Activated CD4-positive, alpha-beta T cell treated with anti-CD3 and anti-CD28 coated beads, Interleukin-2, amount 50 U/mL, for 24 hours (primary cell): ENCODE results near the gene LDHD.
"Not testable (repeated sequence)": the region's sequence is repeated elsewhere in the genome, so short reads cannot be mapped to it uniquely, and the experiment has no call there.

ENCODE experiments used
- DNase-seq, 2 donors: peaks; one replicate each; pipeline ENCODE4 v3.0.0-alpha.2; 2020; ENCODE audit warnings: low read depth in 1 of 2, low spot score in 1 of 2

LDHD gene

GRCh38 chr16:75116081-75116910 lies at the start of gene LDHD:
LDHD (minus strand) TSS chr16:75116780; CDS start chr16:75116720, 60 bp downstream.
- no peak for DNase-seq

GRCh38 chr16:75160386-75160785 lies 43.8 kb upstream of the LDHD start:
- DNase-seq, result no peak

DNA sequence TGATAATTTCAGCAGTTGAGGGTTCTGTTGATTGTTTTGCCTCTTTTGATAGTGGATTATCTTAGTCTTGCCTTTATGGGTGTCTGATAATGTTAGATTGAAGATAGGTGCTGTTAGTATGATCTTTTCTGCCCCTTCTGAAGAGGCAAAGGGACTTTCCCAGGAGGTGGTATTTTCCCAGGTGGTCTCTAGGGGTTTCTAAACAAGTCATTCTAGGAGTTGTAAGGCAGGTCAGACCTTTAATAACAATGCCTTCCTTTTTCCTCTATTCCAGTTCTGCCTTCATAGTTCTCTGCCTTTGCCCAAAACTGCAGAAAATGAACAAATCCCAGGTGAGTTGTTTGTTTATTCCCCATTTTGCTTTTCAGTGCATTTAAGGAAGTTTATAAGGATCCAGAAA lies 36.1 kb upstream of the LDHD start:
- no peak for DNase-seq

GRCh38 chr16:75151798-75152197 lies 35.2 kb upstream of the LDHD start:
- no peak for DNase-seq

GRCh38 chr16:75148311-75149195 lies 32.0 kb upstream of the LDHD start, which contains the start of gene ZFP1:
ZFP1 (plus strand) TSS chr16:75148524; CDS start chr16:75152952, 4,428 bp downstream.
- DNase-seq, result peak; percentile 90 to 92

GRCh38 chr16:75147968-75148310 lies 31.4 kb upstream of the LDHD start:
- no peak for DNase-seq

- no peak for DNase-seq
These were observed 27.4 kb upstream of the LDHD start for GRCh38 chr16:75143941-75144340.

- no peak for DNase-seq
These were observed 22.9 kb upstream of the LDHD start for GRCh38 chr16:75139498-75139897.

DNA sequence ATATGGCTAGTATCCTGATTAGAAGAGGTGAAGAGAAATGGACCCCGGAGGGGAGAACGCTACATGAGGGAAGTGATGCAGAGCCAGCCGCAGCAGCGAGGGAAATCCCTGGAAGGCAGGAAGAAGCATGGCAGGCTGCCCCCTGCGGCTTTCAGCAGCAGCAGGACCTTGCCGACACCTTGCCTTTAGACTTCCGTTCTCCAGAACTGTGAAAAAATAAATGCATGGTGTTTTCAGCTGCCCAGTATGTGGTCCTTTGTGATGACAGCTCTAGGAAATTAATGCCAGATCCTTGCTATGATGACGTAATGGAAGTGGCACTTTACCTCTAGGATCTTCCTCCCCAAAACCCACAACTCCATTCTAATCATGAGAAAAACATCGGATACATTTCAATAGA lies 22.1 kb upstream of the LDHD start:
- DNase-seq, result no peak

GRCh38 chr16:75138233-75138632 lies 21.7 kb upstream of the LDHD start:
- DNase-seq, result no peak

DNA sequence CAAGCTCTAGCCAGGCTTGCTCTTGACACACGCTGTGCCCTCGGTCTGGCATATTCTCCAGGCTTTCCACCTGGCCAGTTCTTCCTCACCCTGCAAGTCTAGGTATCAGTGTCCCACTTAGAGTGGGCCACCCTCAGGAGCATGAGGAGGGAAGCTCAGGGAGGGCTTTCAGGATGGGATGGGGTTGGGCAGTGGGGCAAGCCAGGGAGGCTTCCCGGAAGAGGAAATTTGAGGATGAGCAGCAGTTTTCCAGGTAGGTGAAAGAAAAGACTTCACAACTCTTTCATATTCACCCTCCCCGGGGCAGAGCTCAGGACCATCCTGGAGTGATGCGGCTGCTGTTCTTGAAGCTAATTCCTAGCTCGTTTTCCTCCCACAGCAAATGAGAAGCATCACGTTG lies 14.5 kb upstream of the LDHD start:
- no peak for DNase-seq

- no peak for DNase-seq
These were observed 13.7 kb upstream of the LDHD start for GRCh38 chr16:75130150-75130771.

GRCh38 chr16:75129421-75130149 lies 13.0 kb upstream of the LDHD start:
- DNase-seq, result not testable (repeated sequence)

DNA sequence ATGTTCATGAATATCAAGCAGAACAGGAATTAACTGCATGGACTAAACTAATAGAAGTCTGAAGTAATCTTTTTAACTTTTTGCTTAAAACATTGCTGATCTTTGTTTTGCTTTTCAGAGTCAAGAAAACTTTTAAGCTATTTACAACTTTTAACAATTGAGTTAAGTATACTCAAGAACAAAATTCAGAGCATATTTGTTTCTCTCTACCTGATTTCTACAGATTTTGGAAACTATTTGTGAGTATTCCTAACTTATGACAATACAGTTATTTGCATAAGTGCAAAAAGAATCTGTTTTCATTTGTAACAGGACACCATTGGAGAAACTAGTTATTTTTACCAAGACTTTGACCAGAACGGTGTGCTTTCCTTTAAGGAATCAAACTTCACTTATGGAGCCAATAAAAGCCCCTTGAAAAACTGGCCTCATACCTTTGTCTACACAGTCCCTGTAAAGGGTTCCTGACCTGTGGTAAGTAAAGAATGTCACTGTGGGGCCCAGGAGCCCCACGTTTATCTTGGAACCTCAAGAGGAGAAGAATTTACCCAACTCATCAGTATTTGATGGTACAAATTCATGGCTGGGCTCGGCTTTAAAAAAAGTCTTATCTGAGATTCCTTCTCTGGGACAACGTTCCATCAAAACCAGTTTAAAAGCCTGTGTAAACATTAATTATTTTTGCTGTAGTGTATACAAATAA lies 11.3 kb upstream of the LDHD start:
- DNase-seq, result no peak

DNA sequence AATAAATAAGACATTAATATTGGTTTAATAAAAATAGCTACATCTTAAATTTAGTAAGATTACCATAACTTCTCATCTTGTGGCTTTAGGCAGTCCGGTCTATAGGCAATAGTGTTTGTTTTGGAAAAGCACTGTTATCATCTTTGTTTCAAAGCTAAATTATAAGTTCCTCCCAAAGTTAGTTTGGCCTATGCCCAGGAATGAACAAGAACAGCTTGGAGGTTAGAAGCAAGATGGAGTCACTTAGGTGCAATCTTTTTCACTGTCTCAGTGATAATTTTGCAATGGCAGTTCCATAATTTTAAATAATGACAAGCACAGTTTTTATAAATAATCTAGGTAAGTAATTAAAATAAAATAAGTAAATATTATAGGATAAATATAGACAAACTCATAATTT lies 6.0 kb upstream of the LDHD start:
- DNase-seq, result no peak

- no peak for DNase-seq
These were observed 5.5 kb upstream of the LDHD start for GRCh38 chr16:75121949-75122568.

GRCh38 chr16:75120253-75120652 lies 3.7 kb upstream of the LDHD start:
- no peak for DNase-seq

DNA sequence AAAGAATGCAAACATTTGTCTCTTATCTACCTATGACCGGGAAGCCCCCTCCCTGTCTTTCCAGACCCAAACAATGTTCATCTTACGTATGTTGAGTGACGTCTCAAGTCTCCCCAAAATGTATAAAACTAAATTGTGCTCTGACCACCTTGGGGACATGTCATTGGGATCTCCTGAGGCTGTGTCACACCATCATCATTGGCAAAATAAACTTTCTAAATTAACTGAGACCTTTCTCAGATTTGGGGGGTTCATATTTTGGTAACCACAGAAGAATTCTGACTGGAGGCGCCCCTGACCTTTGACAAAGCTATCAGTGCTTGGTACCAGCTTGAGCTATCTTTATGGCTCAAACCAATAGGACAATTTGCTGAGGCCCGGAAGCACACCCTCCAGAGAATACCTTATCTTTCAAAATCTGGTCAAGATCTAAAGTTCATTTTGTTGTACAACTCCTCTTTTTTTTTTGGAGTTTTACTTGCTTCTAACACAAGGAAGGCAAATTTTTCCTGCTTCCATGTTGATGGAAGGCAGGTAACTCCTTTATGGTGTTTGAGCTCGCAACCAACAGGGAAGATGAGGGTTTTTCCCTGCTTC lies 2.5 kb upstream of the LDHD start:
- DNase-seq, result no peak

GRCh38 chr16:75116911-75117245 lies 298 bp upstream of the LDHD start:
- no peak for DNase-seq
